ENCODE results near the gene TC2N.
"Not testable (repeated sequence)": the region's sequence is repeated elsewhere in the genome, so short reads cannot be mapped to it uniquely, and the experiment has no call there.

TC2N gene

GRCh38 chr14:91889477-91890211, 22.3 kb upstream of the TC2N start:
- DNase-seq (ENCODE audit: low read depth in 3 of 3, low spot score in 1 of 3), result no peak

DNA sequence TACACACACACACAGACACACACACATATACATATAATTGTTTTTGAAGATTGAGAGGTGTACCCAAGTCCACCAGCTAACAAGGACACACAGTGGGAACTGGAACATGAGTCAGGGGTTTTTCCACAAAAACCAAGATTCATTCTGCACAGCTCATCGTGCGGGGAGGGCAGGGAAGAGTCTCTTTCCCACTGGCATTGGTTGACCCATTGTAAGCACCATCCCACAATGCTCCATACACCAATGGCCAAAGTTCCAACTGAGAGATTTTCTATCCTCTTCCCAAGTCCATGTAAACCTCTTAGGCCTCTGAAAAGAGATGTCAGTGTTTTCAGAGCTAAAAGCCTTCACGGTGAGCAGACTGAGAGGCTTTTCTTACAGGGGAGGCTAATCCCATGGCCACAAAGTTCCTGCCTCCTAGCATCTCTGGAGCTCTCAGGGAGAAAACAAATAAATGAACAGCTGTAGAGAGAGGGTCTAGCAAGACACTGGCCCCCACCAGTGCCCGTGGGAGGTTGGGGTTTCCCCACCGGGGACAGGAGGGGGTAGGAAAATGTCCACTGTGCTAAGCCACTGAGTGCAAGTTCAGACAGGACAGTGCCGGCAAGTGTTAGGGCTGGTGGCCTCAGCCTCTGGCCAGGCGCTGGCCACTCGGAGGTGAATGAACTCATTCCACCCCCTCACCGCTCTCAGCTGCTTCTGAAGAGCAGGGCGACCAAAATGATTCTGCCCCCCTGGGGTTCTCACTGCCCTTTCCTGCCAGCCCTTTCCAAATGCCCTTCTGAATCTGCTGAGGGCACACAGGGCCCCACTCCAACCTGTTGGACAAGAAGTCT, 21.5 kb upstream of the TC2N start:
- DNase-seq (ENCODE audit: low read depth in 3 of 3, low spot score in 1 of 3), result no peak

DNA sequence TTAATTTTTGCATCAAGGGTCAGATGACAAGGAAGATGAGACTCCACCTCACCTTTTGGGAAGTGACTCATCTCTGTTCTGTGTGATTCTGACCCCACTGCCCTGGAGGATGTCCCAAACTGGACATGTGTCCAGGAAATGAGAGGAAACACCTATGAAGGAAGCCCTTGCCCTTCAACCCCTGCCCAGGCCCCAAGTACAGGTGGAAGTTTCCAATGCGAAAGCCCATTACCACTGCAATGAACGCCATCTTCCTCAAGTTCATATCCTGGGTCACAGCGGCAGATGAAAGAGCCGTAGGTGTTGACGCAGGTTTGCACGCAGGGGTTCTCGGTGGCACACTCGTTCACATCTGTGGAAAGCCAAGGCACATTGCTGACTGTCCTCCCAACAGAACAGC, 19.6 kb upstream of the TC2N start:
- no peak for DNase-seq (ENCODE audit: low read depth in 3 of 3, low spot score in 1 of 3)

- DNase-seq (ENCODE audit: low read depth in 3 of 3, low spot score in 1 of 3), result no peak
These were observed 18.5 kb upstream of the TC2N start for GRCh38 chr14:91885839-91886238.

DNA sequence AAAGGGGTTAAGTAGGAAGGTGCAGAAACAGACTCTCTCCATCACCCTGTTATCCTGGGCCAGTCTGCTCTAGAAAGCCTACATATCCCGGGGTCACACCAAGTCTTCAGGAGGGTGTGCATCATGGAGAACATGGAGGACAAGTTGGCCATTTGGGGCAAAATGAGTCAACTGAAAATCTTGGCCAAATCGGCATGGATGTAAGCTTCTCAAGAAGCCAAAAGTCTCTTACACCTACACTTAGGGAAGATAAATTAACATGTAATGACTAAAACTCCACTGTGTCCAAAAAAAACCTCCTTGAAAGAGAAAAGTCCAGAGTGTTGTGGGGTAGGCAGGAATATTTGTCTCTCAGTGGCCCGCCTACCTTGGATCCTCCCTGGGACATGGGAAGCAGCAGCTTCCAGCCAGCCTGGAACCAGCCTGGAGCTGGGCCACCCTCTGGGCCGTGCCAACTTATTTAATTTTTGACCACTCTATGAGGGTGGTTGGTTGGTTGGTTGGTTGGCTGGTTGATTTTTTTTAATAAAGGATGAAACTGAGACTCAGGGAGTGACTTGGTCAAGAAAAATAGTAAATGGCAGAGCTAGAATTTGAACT, 17.9 kb upstream of the TC2N start:
- DNase-seq (ENCODE audit: low read depth in 3 of 3, low spot score in 1 of 3), result no peak

GRCh38 chr14:91884664-91885063, 17.3 kb upstream of the TC2N start:
- DNase-seq (ENCODE audit: low read depth in 3 of 3, low spot score in 1 of 3), result no peak

DNA sequence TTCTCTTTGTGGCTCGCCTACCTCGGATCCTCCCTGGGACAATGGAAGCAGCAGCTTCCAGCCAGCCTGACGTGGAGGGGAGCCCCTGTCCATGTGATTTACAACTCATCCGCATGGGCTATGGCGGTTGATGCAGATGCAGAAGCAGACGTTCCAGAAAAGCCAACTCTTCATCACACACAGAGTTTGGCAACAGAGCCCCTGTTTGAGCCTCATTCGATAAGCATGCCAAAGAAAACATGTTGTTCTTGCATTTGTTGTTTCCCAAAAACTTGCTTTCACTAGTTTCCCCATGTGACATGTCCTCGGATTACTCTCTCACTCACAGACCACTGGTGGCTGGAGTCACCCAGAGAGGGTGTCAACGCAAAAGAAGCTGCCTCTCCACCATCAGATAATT, 16.4 kb upstream of the TC2N start:
- DNase-seq (ENCODE audit: low read depth in 3 of 3, low spot score in 1 of 3), result no peak

DNA sequence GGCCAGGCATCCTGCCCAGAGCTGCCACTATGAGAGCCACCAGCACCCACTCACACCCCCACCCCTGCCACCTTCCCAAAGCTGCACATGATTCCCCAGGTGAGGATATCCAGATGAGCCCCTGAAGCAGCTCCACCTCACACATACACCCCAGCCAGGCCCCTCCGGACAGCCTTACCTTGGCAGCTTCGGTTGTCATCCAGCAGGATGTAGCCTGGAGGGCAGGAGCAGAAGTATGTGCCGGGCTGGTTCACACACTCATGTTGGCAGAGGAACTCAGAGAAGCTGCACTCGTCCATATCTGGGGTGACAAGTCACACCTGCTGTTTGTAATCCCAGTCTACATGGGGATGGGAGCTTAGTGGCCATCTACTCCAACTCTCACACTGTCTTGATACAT, 15.4 kb upstream of the TC2N start:
- DNase-seq (ENCODE audit: low read depth in 3 of 3, low spot score in 1 of 3), result no peak

DNA sequence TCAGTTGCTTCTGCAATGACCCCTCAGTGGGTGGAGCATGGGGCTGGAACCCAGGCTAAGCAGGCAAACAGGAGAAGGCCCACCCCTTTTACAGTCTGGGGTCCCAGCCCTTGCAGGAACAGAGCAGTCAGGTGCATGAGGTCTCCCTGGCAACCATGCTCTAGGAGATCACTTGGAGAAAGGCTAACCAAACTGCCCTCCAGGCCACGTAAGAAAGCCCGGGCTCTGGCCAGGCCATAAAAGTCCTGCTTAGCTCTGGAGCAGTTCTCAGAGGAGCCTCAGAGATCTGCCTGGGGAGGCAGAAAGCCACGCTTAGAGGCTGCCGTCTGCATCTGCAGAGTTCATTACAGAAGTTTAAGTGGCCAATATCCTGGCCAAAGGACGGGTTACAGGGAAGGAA, 15.0 kb upstream of the TC2N start:
- DNase-seq (ENCODE audit: low read depth in 3 of 3, low spot score in 1 of 3), result no peak

DNA sequence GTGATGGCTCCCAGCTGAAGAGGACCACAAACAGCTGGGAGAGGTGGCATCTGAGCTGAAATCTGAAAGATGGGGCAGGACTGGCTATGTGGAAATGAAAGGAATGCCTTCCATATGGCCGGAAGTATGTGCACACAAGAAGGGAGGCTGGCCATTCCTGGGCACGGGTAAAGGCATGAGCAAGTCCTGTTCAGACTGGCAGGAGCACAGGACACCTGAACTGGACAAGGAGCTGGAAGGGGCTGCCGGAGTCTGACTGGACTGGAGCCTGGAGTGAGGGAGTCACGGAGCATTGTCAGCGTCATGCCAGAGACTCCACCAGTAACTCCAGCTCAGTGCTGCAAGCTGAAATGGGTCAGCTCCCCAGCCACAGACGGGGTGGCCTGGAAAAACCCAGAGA, 11.9 kb upstream of the TC2N start:
- DNase-seq (ENCODE audit: low read depth in 3 of 3, low spot score in 1 of 3), result no peak

DNA sequence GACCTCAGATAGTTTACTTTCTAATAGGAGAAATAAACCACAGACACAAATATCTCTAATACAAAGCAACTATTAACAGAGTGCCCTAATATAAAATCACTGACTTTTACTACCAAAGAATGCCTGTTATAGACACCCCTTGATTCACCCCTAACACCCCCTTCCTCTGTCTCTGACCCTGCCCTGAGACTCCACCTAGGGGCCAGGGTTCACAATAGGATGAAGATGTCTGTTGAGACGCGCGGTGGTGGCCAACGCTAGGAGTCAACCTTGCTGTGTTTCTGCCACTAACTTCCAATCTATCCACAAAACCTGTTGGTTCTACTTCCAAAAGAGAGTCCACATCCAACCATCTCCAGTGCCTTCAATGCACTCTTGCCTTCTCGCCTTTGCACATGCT, 10.9 kb upstream of the TC2N start:
- no peak for DNase-seq (ENCODE audit: low read depth in 3 of 3, low spot score in 1 of 3)

- no peak for DNase-seq (ENCODE audit: low read depth in 3 of 3, low spot score in 1 of 3)
These were observed 10.1 kb upstream of the TC2N start for GRCh38 chr14:91877376-91877915.

DNA sequence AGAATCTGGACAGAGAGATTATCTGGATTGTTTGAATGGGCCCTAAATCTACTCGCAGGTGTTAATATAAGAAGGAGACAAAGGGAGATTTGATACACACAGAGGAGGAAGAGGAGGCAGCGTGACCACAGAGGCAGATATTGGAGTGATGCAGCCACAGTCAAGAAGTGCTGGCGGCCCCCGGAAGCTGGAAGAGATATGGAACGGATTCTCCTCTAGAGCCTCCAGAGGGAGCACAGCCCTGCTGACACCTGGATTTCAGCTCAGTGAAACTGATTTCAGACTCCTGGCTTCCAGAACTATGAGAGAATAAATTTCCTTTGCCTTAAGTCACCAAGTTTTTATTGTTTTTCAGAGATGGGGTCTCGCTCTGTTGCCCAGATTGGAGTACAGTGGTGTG, 9.2 kb upstream of the TC2N start:
- no peak for DNase-seq (ENCODE audit: low read depth in 3 of 3, low spot score in 1 of 3)

- DNase-seq (ENCODE audit: low read depth in 3 of 3, low spot score in 1 of 3), result no peak
These were observed 8.4 kb upstream of the TC2N start for GRCh38 chr14:91875525-91876286.

- DNase-seq (ENCODE audit: low read depth in 3 of 3, low spot score in 1 of 3), result peak in 2 of 3 donors; percentile 58 to 60
These were observed 6.4 kb upstream of the TC2N start for GRCh38 chr14:91873471-91874415.

DNA sequence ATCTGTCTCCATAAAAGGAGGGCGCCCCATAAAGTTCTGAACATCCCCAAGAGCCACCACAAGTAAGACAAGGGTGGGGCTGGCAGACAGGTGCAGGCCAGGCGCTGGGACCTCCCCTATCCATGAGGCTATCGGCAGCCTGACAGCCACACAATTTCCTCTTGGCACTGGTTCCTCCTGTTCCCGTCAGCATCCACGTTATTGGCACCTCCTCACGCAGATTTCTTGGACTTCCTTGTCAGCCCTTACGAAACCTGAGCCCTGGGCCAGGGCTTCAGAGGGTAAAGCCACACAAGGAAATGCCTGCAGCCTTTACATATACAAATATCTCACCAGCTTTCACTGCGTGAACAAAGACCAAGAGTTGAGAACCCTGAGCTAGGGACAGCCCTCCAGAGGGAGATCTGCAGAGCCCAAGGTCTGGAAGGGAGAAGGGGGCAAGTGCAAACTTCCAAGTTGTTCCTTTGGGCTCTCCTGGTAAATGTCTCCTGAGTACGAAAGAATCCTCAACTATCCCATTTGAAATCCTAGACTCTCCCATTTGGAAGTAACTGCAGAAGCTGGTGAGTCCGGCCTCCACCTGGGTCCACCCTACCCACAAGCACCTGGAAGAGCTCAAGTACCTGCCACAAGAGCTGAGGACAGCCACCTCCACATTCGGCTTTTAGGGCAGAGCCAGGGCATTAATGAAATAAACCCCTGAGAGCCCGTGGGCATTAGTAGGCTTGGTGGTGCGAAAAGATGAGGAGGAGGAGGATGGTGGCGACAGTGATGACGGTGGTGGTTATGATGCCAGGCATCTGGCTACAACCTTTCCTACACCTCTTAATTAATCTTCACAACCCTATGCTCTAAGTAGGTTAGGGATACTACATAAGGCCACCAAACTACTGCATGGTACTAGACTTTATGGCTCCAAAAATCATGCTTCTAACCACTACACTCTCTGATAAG, 5.5 kb upstream of the TC2N start:
- DNase-seq (ENCODE audit: low read depth in 3 of 3, low spot score in 1 of 3), result peak in 1 of 3 donors; percentile 33

GRCh38 chr14:91872011-91872501, 4.7 kb upstream of the TC2N start:
- DNase-seq (ENCODE audit: low read depth in 3 of 3, low spot score in 1 of 3), result no peak

DNA sequence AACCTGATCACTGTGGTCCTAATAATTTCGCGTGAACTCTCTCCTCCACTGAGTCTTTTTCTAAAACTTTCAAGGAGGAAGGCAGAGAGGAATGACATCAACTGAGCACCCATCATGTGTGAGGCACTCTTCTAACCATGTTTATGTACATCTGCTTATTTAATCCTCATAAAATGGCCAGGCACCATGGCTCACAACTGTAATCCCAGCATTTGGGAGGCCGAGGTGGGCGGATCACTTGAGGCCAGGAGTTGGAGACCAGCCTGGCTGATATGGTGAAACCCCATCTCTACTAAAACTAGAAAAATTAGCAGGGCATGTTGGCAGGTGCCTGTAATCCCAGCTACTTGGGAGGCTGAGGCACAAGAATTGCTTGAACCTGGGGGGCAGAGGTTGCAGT, 4.1 kb upstream of the TC2N start:
- DNase-seq (ENCODE audit: low read depth in 3 of 3, low spot score in 1 of 3), result not testable (repeated sequence)

- DNase-seq (ENCODE audit: low read depth in 3 of 3, low spot score in 1 of 3), result no peak
These were observed 3.6 kb upstream of the TC2N start for GRCh38 chr14:91870890-91871289.

All from stimulated activated CD4-positive, alpha-beta T cell treated with anti-CD3 and anti-CD28 coated beads, TNF-alpha, amount 100 ng/mL, for 1 hour (primary cell).